ENCODE measurements around the gene CD244.
"Not testable (repeated sequence)": the region's sequence is repeated elsewhere in the genome, so short reads cannot be mapped to it uniquely, and the experiment has no call there.

CD244 gene

DNA sequence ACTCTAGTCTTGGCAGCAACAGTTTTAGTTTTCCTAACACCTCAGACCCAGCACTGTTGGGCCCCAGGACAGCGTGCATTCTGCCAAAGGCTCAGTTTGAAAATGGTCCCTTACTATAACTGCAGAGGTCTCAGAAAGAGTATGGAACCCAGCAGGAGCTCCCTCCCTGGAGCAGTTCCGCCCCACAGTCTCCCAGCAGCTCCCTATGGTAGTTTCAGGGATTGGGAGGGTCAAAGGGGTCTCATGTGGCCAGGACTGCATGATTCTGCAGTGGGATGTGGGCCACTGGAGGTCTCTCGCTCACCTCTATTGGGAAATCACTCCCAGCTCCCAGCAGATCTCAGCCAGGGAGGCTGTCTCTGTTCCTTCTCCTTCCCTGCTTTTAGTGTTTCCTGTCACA is 54.4 kb downstream of the CD244 start:
- DNase-seq: no peak

DNA sequence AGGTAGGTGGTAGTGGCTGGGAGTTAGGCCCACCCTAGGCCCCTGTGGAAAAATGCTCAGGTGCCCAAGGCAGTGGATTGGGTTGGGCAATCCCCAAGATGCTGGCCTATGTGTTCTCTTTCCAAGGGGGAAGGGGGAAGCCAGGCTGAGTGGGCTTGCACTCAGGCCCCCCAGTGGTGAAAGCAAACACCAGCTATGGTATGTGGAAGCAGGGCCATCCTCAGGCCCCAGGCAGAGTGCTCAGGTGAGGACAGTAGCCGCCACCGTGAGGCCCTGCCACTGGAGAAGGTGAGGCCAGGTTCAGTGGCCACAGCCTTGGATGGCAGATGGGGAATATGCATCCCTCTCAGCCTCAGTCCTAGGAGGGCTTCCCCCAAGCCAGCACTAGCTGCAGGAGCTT is 54.9 kb downstream of the CD244 start:
- no peak for DNase-seq

DNA sequence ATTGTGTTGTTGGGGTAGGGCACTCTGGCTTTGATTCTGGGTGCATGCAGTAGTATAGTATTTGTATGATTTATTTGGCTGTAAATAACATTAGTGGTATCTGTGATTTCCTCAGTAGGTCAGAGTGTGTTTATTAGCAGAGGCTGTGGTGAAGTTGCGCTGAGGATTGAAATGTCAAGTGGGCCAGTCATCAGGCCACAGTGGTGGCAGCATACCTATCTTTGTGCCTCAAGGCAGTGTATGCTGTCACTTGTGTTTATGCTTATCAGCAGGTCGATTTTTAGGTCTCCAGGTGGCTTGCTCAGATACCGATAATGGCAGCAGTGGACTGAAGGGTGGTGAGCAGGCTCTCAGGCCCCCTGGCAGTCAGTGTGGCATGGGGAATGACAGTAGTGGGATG is 55.4 kb downstream of the CD244 start:
- no peak for DNase-seq

DNA sequence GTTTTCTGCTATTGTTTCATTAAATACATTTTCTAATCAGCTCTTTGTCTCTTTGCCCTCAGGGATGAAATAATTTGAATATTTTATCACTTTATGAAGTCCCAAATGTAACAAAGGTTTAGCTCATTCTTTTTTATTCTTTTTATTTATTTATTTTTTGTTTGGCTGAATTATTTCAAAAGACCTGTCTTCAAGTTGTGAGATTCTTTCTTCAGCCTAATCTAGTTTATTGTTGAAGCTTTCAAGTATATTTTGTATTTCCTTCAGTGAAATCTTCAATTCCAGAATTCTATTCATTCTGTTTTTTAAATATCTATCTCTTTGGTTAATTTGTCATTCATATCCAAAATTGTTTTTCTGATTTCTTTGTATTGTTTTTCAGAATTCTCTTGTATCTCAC is 55.9 kb downstream of the CD244 start:
- DNase-seq: no peak

DNA sequence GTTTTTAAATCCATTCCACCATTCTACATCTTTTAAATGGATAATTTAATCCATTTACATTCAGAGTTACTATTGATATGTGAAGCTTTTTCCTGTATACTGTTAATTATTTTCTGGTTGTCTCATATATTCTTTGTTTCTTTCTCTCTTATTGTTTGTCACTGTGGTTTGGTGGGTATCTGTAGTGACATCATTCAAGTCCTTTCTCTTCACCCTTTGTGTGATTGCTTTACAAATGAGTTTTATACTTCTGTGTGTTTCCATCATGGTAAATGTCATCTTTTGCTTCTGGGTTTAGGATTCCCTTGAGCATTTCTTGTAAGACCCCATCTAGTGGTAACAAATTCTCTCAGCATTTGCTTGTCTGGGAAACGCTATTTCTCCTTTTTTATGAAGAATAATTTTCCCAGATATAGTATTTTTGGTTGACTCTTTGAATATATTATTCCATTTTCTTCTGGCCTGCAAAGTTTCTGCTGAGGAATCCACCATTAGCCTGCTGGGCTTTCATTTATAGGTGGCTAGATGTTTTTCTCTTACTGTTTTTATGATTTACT is 56.5 kb downstream of the CD244 start:
- no peak for DNase-seq

DNA sequence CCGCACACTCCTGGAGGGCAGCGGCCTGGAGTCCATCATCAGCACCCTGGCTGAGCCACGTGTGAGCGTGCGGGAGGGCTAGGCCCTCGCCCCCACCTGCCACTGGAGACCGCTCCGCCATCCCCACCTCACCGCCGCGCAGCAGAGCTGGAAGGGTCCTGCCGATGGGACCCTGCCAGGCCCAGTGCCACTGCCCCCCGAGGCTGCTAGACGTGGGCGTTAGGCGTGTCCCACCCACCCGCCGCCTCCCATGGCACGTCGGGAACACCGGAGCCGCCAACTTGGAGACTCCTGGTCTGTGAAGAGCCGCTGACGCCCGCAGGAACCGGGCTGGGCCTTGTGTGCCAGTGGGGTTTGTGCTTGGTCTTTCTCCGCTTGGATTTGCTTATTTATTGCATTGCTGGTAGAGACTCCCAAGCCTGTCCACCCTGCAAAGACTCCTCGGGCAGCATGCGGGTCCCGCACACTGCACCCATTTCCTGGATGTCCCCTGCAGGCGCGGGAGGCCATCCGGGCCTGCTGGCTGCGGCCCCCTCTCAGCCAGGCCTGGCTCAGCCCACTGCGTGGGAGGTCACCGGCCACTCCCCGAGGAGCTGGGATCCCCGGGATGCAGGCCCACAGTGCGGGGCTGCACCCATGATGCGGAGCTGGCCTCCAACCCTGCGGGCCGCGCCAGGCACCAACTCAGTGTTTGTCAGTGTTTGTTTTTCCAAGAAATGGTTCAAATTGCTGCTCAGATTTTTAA is 60.7 kb downstream of the CD244 start:
- no peak for DNase-seq

DNA sequence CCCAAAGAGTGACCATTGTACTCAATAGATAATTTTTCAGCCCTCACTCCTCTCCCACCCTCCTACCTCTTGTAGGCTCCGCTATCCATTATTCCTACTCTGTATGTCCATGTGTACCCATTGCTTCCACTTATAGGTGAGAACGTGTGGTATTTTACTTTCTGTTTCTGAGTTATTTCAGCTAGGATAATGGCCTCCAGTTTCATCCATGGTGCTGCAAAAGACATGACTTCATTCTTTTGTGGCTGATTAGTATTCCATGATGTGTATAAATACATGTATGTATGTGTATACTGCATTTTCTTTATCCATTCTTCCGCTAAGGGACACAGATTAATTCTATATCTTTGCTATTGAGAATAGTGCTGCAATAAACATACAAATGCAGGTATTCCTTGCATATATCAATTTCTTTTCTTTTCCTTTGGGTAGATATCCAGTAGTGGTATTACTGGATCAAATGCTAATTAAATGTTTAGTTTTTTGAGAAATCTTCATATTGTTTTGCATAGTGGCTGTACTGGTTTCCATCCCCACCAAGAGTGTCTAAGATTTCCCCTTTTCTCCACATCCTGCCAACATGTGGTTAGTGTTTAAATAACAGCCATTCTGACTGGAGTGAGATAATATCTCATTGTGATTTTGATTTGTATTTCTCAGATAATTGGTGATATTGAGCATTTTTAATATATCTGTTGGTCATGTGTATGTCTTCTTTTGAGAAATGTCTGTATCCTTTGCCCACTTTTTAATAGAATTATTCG is 61.9 kb downstream of the CD244 start:
- DNase-seq: peak; percentile 54

DNA sequence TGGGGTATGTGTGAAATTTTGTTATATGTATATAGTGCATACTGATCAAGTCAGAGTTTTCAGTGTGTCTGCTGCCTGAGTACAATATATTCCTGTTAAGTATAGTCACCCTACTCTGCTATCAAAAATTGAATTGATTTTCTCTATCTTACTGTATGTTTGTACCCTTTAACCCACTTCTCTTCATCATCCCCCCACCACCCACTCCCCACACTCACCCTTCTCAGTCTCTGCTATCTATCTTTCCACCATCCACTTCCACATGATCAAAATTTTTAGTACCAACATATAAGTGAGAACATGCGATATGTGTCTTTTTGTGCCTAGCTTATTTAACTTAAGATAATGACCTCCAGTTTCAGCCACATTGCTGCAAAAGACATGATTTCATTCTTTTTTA is 62.5 kb downstream of the CD244 start:
- DNase-seq: no peak

DNA sequence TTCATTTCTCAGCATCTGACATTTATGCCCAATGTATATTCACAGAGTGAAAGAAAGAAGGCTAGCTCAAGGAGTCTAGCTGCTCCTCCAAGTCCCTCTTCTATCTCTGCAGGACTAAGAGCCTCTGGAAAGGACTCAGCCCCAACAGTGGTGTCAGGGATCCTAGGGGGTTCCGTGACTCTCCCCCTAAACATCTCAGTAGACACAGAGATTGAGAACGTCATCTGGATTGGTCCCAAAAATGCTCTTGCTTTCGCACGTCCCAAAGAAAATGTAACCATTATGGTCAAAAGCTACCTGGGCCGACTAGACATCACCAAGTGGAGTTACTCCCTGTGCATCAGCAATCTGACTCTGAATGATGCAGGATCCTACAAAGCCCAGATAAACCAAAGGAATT is 63.0 kb downstream of the CD244 start:
- DNase-seq: no peak

DNA sequence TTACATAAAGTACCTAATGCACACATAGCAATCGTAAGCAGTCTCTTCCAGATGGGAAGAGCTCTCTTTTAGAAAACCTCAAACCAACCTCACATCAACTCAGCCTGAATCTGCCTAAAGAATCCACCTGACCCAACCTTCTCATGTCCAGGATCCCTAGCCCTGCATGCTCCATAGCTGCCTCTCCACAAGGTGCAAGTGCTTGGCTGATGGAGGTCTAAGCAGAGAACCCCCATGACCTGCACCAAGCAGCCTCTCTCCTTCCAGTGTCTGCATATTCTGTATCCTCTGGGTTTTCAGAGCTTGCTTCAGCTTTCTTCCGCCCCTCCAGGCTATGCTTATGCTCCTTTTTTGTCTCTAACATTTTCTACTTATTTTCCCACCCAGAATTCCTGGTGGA is 64.2 kb downstream of the CD244 start:
- no peak for DNase-seq

DNA sequence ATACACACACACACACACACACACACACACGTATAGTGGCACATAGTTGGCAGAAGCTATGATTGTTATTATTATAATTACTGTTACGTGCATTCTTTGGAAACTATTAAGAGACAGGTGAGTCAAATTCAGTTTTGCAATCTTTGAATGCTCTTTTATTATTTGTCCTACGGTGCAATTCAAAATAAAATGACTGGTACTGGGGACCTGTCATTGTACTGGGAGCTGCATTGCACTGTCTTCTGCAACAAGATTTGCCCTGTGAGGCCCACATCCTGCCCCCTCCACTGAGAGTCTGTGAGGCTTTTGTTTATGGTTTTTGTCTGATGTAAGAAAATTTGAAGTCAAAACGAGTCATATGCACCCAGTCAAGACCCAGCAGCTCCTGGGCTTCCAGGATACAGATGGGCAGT is 64.8 kb downstream of the CD244 start:
- peak; percentile 71 for DNase-seq

DNA sequence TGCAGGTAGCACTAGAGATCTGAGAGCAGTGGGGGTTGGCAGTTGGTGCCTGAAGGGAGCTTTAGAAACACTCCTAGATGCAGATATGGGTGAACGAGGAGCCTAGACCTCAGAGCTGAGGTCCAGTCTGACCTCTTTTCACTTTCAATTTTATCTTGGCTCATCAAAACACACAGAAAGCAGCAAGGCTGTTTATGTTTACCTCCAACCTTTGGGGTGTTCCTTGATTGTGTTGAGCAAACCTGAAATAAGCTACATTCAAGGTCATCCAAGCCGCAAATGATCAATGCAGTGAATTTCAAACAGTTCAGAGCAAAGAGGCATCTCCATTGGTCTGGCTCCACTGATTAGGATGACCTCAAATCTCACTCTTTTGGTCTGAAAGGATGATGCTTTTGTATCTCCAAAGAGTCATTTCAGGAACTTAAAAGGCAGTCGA is 65.4 kb downstream of the CD244 start:
- DNase-seq: no peak

DNA sequence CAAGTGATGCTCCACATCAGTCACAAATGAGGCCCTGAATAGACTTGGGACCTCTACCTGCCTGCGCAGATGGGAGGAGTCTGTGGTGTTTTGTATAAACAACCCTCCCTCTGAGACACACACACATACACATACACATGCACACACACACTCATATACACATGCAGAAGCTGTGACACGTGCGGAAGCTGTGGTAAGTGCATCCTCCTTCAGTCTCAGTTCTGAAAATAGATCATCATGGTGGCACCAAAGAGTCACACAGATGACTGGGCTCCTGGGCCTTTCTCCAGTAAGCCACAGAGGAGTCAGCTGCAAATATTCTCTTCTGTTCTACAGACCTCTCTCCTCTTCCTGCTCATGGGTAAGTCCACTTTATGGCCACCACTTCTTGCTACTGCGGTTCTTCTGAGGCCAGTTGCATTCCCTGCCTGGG is 66.7 kb downstream of the CD244 start, which contains the start of gene LY9:
Gene LY9 (plus strand): TSS at position 224 of the 433 bp plus-strand sequence. CDS start 14 bp downstream, at position 238.
- DNase-seq: peak; percentile 95

DNA sequence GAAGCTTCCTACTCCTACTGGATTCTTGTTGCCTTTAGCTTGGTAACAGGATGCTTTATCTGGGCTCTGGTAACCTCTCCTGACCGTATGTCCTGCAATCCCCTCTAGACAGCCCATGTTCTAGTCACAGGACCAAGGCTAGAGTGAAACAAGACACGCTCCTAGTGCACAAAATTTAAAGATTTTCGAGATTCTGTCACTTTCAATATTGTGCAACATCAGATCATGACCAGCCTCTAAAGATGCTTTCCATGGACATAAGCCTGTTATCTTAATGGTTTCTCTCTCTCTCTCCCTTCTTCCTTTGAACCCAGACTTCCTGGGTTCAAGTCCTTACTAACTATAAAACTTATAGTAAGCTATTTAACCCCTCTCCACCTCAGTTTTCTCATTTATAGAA is 68.3 kb downstream of the CD244 start:
- no peak for DNase-seq

DNA sequence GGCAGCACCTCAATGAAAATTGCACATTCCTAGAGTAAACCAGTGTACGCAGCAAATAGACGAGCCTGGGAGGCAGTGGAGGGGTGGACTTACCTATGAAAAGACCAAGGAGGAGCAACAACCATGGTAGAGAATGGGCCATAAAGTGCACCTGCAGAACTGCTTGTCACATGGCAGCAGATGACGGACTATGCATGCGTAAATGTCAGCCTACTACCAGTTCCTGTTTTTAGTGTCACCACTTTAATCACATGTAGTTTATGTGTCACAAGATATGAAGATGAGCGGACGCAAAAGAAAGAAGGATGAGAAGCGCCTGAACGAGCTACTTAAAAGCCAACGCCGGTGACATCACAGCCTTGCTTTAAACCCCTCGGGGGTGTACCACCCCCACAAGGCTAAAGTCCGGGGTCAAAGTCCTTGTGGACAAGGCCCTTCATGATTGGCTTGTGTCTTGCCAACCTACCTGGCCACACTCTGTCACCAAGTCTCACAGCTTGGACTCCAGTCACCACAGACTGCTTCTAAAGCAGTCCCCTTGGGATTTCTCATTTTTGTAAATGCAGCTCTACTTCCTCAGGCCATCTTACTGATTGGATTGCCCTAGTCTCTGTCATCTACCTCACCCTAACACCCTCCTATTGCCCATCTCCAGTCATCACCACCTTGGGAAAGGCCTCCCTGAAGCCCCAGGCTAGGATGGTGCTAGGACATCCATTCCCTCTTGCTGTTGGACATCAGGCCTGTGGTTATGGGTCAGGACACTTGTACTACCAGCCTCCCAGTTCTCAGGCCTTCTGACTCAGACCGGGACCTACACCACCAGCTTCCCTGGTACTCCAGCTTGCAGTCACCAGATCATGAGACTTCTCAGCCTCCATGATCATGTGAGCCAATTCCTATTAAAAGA is 72.7 kb downstream of the CD244 start:
- DNase-seq: no peak

DNA sequence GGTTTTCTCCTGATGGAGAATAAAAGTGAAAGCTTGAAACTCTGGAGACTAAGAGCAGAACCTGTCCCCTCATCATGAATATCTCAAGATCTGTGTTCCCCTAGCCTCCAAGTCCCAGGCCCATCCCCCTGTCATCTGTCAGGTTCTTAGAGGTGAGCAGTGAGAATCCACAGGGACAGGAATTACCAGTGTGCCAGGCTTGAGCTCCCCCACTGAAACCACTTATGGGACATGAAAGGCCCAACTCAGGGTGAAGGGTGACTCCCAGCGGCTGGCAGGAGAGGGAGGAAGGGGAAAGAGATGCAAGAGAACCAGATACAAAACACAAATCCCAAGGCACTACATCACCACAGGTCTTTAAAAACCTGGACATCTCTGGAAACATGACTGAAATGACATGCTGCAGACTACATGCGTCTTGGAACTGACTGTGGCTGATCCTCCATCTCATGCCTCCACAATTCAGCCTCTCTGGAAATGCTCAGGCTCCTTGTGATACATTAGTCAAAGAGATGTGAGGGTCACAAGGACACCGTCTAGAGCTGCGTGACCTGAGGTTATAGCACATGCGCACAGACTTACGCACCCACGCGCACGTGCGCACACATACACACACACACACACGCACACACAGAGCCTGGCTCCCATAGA is 73.5 kb downstream of the CD244 start:
- DNase-seq: no peak

DNA sequence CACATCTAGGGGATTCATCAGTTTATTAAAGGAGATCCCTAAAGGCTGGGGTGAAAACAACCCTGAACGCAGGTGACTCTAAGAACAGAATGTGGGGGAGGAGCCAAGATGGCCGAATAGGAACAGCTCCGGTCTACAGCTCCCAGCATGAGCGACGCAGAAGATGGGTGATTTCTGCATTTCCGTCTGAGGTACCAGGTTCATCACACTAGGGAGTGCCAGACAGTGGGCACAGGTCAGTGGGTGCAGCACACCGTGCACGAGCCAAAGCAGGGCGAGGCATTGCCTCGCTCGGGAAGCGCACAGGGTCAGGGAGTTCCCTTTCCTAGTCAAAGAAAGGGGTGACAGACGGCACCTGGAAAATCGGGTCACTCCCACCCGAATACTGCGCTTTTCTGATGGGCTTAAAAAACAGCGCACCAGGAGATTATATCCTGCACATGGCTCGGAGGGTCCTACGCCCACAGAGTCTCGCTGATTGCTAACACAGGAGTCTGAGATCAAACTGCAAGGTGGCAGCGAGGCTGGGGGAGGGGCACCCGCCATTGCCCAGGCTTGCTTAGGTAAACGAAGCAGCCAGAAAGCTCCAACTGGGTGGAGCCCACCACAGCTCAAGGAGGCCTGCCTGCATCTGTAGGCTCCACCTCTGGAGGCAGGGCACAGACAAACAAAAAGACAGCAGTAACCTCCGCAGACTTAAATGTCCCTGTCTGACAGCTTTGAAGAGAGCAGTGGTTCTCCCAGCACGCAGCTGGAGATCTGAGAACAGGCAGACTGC is 79.5 kb downstream of the CD244 start:
- not testable (repeated sequence) for DNase-seq

DNA sequence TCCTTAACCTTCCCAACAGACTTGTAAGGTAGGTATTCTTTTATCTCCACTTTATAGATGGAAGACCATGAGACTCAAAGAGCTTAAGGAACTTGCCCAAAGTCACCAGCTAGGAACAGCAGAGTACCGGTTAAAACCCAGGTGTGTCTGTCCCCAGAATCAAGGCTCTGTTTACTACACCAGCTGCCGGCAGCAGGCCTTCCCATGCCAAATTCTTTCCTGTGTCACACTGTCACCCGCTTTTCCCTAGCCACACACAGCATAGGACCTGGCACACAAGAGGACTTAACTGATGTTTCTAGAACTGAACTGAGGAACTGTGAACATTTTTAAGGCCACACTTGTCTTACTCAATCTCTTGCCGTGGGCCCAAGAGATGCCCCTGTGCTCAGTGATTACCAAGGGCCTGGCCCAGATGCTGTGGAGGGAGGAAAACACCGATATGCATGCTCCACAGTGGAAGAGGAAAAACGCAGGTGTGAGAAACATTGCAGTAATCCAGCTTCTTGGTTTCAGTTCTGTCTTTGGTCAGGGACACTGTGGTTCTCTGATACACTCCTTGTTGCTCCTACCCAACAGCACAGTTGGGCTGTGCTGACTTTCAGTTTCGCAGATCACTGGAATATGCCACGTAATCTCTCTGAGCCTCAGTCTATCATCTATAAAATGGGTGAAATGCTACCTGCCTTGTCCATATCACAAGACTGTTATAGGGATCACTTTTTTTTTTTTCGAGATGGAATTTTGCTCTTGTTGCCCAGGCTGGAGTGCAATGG is 80.6 kb downstream of the CD244 start:
- DNase-seq: no peak

DNA sequence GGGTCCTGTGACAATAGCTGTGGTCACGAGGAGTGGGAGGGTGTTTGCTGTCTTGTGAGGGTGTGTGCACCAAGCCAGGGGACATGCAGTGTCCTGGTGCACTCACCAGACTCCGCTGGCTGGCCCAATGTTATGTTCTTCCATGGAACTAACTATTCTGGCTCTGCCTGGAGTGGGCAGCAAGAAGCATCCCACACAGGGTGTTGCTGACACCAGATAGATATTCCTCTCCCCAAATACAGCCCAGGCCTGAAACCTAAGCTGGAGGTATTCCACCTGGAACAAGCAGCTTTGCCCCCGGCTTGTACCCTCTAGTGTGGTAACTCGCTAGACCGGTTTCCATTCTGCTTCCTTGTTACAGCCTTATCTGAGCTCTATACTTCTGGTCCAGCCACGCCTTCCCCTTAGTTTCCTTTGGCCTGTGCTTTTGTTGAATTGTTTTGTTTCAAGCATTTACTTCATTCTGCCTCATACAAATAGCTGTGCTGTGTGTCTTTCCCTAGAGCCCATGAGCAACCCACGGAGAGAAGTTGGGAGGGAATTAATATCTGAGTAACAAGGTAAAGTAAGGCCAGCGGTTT is 81.4 kb downstream of the CD244 start:
- no peak for DNase-seq

DNA sequence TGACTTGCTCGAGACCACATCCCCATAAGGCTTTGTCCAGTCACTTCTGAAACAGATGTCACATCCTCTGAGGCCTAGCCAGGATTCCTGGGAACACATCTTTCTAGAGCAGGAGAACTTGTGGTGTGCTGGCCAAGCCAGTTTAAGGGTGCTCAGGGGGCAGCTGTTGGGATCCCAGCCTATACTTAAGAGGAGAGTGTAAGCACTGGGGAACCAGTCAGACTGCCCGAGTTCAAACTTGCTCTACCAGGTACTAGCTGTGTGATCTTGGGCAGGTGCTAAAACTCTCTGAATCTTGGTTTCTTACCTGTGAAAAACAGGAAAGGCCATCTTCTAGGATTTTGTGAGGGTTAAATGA is 82.3 kb downstream of the CD244 start:
- no peak for DNase-seq
